ENCODE results near the gene GPR34.
"Not testable (repeated sequence)": the region's sequence is repeated elsewhere in the genome, so short reads cannot be mapped to it uniquely, and the experiment has no call there.

GPR34 gene

GRCh38 chrX:41688835-41689234 is at the start of gene GPR34:
Gene GPR34 (plus strand): TSS chrX:41688973. CDS start chrX:41695634, 6,661 bp downstream.
- no peak for DNase-seq (ENCODE audit: extremely low read depth, insufficient read length)
- Histone ChIP-seq H3K36me3 (ENCODE audit: control insufficient read depth, insufficient read depth, low read length) (no peaks in the 10 kb centered on the region), H3K27me3 (replicated peaks; ENCODE audit: control insufficient read depth, insufficient read depth, low read length) (no peaks in the 10 kb centered on the region), H3K4me3 (replicated peaks; ENCODE audit: low read depth, low read length) (no peak within 1 kb of the TSS)
- TF ChIP-seq, protein P1, sequence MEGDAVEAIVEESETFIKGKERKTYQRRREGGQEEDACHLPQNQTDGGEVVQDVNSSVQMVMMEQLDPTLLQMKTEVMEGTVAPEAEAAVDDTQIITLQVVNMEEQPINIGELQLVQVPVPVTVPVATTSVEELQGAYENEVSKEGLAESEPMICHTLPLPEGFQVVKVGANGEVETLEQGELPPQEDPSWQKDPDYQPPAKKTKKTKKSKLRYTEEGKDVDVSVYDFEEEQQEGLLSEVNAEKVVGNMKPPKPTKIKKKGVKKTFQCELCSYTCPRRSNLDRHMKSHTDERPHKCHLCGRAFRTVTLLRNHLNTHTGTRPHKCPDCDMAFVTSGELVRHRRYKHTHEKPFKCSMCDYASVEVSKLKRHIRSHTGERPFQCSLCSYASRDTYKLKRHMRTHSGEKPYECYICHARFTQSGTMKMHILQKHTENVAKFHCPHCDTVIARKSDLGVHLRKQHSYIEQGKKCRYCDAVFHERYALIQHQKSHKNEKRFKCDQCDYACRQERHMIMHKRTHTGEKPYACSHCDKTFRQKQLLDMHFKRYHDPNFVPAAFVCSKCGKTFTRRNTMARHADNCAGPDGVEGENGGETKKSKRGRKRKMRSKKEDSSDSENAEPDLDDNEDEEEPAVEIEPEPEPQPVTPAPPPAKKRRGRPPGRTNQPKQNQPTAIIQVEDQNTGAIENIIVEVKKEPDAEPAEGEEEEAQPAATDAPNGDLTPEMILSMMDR (IDR thresholded peaks at IDR 0.05; ENCODE audit: insufficient read depth, low read length, poor library complexity, severe bottlenecking): no peak

DNA sequence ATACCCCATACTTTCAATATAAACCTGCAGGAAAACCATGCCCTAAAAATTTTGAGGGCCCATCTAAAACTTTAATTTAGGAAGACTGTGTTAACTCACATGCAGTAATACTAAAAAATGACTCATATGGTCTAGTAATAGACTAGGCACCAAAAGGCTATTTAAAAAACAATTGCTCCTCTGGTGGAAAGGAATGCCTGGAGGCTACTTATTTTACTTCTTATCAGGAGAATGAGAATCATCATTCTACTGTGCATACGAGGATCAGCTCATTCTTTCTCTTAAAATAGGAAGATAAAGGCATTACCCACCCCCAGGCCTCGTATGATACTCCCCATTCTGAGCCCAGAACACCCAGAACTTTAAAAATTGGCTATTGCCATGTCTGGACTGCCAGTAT is 42.6 kb upstream of the GPR34 start:
- not testable (repeated sequence) for H3K4me3 ChIP-seq (replicated peaks; ENCODE audit: low read depth, low read length); DNase-seq (ENCODE audit: extremely low read depth, insufficient read length); H3K27me3 ChIP-seq (replicated peaks; ENCODE audit: control insufficient read depth, insufficient read depth, low read length); H3K36me3 ChIP-seq (ENCODE audit: control insufficient read depth, insufficient read depth, low read length)

GRCh38 chrX:41653125-41653524 is 35.6 kb upstream of the GPR34 start:
- no peak overlapping the region for H3K4me3 ChIP-seq (replicated peaks; ENCODE audit: low read depth, low read length)
- TF ChIP-seq, protein P1 (IDR thresholded peaks at IDR 0.05; ENCODE audit: insufficient read depth, low read length, poor library complexity, severe bottlenecking): no peak
- DNase-seq (ENCODE audit: extremely low read depth, insufficient read length): no peak
- no peaks in the 10 kb centered on the region for H3K36me3 ChIP-seq (ENCODE audit: control insufficient read depth, insufficient read depth, low read length)
- no peaks in the 10 kb centered on the region for H3K27me3 ChIP-seq (replicated peaks; ENCODE audit: control insufficient read depth, insufficient read depth, low read length)

DNA sequence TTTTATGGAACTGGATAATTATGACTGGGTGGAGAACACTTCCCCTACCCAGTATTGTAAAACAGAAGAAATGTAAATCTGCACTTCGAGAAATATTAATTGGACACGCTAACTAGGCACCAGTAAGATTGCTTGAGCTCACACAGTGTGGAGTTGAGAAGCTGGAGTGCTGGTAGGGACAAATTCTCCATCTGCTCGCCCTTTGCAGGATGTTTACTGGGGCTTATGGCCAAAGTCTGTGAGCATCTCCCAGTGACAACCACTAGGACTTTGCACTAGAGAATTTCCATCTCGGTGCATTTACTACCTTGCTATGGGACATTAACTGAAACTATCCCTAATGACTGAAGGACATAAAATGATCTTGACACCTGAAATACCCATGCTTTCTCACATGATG is 33.7 kb upstream of the GPR34 start:
- TF ChIP-seq, protein P1 (IDR thresholded peaks at IDR 0.05; ENCODE audit: insufficient read depth, low read length, poor library complexity, severe bottlenecking): no peak
- Histone ChIP-seq H3K27me3 (replicated peaks; ENCODE audit: control insufficient read depth, insufficient read depth, low read length) (no peaks in the 10 kb centered on the region), H3K4me3 (replicated peaks; ENCODE audit: low read depth, low read length) (no peak overlapping the region), H3K36me3 (ENCODE audit: control insufficient read depth, insufficient read depth, low read length) (no peaks in the 10 kb centered on the region)
- DNase-seq (ENCODE audit: extremely low read depth, insufficient read length): no peak

GRCh38 chrX:41655631-41656030 is 33.1 kb upstream of the GPR34 start:
- Histone ChIP-seq H3K27me3 (replicated peaks; ENCODE audit: control insufficient read depth, insufficient read depth, low read length) (no peaks in the 10 kb centered on the region), H3K4me3 (replicated peaks; ENCODE audit: low read depth, low read length) (no peak overlapping the region), H3K36me3 (ENCODE audit: control insufficient read depth, insufficient read depth, low read length) (no peaks in the 10 kb centered on the region)
- no peak for DNase-seq (ENCODE audit: extremely low read depth, insufficient read length)
- TF ChIP-seq, protein P1 (IDR thresholded peaks at IDR 0.05; ENCODE audit: insufficient read depth, low read length, poor library complexity, severe bottlenecking): no peak

GRCh38 chrX:41661366-41662095 is 27.2 kb upstream of the GPR34 start:
- no peaks in the 10 kb centered on the region for H3K27me3 ChIP-seq (replicated peaks; ENCODE audit: control insufficient read depth, insufficient read depth, low read length)
- H3K4me3 ChIP-seq (replicated peaks; ENCODE audit: low read depth, low read length): no peak overlapping the region
- H3K36me3 ChIP-seq (ENCODE audit: control insufficient read depth, insufficient read depth, low read length): no peaks in the 10 kb centered on the region
- no peak for DNase-seq (ENCODE audit: extremely low read depth, insufficient read length)
- TF ChIP-seq, protein P1 (IDR thresholded peaks at IDR 0.05; ENCODE audit: insufficient read depth, low read length, poor library complexity, severe bottlenecking): no peak
